Stimulated activated effector memory CD8-positive, alpha-beta T cell treated with anti-CD3 and anti-CD28 coated beads, Interleukin-12 subunit alpha, Interleukin-12 subunit beta, amount 100 ng/mL, for 72 hours (primary cell): Measurements from ENCODE around the gene MCF2.

ENCODE experiments used
- ATAC-seq: fragments of 150-1000 bp; cut with Tn5 transposase; 2 replicates; pipeline ENCODE4 v1.10.0; 2021
- DNase-seq, 2 donors: peaks; one replicate each; pipeline ENCODE4 v3.0.0; 2021 to 2022; ENCODE audit warnings: low spot score in 2 of 2
- H3K27ac Mint-ChIP-seq: one replicate; pipeline ENCODE4 v1.8.0; 2022; ENCODE audit warnings: mild to moderate bottlenecking, mixed read lengths
- H3K36me3 Mint-ChIP-seq: one replicate; pipeline ENCODE4 v1.8.0; 2022; ENCODE audit warnings: mild to moderate bottlenecking, mixed read lengths
- H3K4me1 Mint-ChIP-seq: one replicate; pipeline ENCODE4 v1.8.0; 2022; ENCODE audit warnings: mixed read lengths
- H3K4me3 Mint-ChIP-seq: one replicate; pipeline ENCODE4 v1.8.0; 2022; ENCODE audit warnings: mild to moderate bottlenecking, mixed read lengths
- H3K9me3 Mint-ChIP-seq: one replicate; pipeline ENCODE4 v1.8.0; 2022; ENCODE audit warnings: mixed read lengths

MCF2 gene, protein sequence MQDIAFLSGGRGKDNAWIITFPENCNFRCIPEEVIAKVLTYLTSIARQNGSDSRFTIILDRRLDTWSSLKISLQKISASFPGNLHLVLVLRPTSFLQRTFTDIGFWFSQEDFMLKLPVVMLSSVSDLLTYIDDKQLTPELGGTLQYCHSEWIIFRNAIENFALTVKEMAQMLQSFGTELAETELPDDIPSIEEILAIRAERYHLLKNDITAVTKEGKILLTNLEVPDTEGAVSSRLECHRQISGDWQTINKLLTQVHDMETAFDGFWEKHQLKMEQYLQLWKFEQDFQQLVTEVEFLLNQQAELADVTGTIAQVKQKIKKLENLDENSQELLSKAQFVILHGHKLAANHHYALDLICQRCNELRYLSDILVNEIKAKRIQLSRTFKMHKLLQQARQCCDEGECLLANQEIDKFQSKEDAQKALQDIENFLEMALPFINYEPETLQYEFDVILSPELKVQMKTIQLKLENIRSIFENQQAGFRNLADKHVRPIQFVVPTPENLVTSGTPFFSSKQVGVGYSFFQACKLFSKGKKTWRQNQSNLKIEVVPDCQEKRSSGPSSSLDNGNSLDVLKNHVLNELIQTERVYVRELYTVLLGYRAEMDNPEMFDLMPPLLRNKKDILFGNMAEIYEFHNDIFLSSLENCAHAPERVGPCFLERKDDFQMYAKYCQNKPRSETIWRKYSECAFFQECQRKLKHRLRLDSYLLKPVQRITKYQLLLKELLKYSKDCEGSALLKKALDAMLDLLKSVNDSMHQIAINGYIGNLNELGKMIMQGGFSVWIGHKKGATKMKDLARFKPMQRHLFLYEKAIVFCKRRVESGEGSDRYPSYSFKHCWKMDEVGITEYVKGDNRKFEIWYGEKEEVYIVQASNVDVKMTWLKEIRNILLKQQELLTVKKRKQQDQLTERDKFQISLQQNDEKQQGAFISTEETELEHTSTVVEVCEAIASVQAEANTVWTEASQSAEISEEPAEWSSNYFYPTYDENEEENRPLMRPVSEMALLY

DNA sequence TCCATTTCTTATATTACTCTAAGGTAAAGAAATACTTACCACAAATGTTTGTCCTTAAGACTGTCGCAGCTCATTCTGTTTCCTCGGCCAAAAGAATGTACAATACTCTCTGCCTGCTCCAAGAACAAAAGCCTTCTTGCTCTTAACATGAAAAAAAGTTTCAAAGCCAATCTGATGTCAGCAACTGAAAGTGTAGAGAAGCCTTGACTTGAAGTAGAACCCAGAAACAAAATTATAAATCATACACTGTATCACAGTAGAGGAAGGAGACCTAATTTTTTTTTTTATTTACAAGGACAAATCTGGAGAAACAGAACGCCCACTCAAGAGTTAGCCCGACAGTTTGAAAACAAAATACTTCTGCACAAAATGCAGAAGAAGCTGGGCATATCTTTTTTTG is at the start of gene MCF2:
Gene MCF2 (minus strand): TSS at position 101 of the 400 bp plus-strand sequence. CDS start 56,423 bp downstream, outside the sequence.
- DNase-seq (no peak), ATAC-seq (no peak)
- no peak within 1 kb of the TSS for H3K27ac Mint-ChIP-seq
- H3K36me3 Mint-ChIP-seq: no peaks in the 10 kb centered on the region
- no peak within 1 kb of the TSS for H3K4me3 Mint-ChIP-seq
- H3K4me1 Mint-ChIP-seq: no peaks in the 10 kb centered on the region
- no peaks in the 10 kb centered on the region for H3K9me3 Mint-ChIP-seq

DNA sequence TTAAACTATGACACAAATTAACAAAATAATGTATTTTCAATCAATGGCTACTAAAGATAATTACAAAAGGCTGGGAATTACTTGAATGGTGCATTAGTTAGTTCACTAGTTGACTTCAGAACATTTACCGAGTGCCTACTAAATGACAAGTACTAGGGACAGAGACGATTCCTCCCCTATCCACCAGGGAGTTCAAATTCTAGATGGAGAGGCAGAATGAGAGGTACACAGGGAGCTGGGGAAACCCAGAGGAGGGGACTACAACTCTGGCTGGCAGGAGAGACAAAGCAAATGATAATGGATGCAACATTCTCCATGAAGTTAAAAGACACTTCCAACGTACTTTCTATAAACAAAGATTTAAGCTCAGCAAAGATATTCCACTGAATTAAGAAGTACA is 43.1 kb upstream of the MCF2 start:
- DNase-seq (no peak), ATAC-seq (no peak)
- H3K4me1 Mint-ChIP-seq: no peaks in the 10 kb centered on the region
- peaks cover 3% of the 10 kb centered on the region for H3K9me3 Mint-ChIP-seq
- H3K4me3 Mint-ChIP-seq: no peak overlapping the region
- no peak overlapping the region for H3K27ac Mint-ChIP-seq
- H3K36me3 Mint-ChIP-seq: peaks cover 8% of the 10 kb centered on the region

DNA sequence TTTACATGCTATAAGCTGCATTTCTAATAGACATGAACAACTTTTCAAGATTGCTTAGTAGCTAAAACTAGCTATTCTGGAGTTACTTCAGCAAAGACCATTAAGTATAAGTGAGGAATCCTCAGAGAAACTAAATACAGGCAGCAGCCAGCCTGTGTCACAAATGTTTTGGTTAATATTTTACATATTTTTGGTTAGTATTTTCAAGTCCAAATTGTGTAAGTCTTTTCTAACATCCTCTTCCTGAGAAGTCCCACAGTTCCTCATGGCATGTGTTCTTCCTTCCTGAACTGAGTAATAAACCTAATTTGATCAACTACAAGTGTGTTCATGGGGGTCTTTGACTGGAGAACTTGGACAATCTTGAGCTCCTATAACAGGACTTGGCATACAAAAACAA is 42.4 kb upstream of the MCF2 start:
- no peak for DNase-seq
- Mint-ChIP-seq H3K4me1 (no peaks in the 10 kb centered on the region), H3K4me3 (no peak overlapping the region), H3K9me3 (peaks cover 3% of the 10 kb centered on the region), H3K36me3 (peaks cover 8% of the 10 kb centered on the region), H3K27ac (no peak overlapping the region)
- ATAC-seq: no peak

DNA sequence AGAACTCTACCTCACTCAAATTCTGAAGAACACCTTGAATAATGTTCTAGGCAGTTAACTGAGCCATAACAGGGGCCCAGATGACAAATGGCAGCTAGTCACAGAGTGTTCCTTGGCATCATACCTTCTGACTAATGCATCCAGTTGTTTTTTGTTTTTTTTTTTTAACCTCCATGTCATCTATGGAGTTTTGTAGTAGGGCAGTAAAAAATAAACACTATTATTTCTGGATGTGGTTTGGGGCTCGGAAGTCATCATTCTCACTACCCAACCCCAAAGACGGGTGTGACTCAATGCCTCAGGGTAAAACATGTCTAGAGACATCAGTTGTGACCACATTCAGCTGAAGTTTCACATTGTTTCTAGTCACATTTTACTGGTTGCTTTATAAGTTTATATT is 31.2 kb upstream of the MCF2 start:
- Mint-ChIP-seq H3K4me3 (no peak overlapping the region), H3K9me3 (no peaks in the 10 kb centered on the region), H3K36me3 (peaks cover 21% of the 10 kb centered on the region), H3K4me1 (peaks cover 5% of the 10 kb centered on the region), H3K27ac (peak overlapping the region; percentile 26)
- peak in 1 of 2 donors; percentile 3 for DNase-seq
- peak; percentile 99 for ATAC-seq

DNA sequence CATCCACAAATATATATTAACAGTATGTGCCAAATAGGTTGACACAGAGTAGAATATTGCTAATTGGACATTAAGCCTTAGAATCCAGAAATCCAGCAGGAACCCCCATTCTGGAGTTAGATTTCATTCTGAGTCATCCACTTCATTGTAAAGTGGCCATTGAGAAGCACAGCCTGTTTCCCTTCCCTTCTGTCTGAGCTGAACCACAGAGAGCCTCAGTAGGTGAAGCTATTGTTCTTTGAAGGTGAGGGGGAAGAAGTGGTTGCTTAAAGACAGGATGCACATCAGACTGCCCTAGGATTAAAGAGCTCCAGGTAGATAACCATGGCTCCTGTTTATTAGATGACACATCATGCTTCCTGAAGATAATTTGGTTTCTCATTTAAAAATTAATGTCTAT is 30.6 kb upstream of the MCF2 start:
- H3K27ac Mint-ChIP-seq: peak overlapping the region; percentile 26
- peaks cover 5% of the 10 kb centered on the region for H3K4me1 Mint-ChIP-seq
- no peak overlapping the region for H3K4me3 Mint-ChIP-seq
- ATAC-seq: no peak
- no peak for DNase-seq
- H3K9me3 Mint-ChIP-seq: no peaks in the 10 kb centered on the region
- peaks cover 21% of the 10 kb centered on the region for H3K36me3 Mint-ChIP-seq

DNA sequence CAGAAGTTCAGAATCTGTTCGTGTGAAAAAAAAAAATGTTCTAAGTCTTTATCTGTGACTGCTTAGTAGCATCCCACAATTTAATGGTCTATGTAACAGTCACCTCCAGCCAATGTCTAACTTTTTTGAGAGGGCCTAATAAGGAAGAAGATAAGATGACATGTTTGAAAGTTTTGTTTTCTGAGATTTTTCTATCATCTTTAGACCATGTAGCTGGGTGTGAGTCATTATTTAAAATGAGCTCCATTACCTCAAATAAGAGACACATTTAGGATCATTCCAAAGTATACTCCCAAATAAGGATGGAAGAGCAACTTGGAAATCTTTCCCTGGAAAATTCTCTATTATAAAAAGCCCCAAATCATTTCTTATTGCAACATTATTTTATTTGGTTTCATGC is 28.2 kb upstream of the MCF2 start:
- peaks cover 26% of the 10 kb centered on the region for H3K36me3 Mint-ChIP-seq
- no peak overlapping the region for H3K4me3 Mint-ChIP-seq
- H3K27ac Mint-ChIP-seq: no peak overlapping the region
- H3K9me3 Mint-ChIP-seq: no peaks in the 10 kb centered on the region
- peaks cover 5% of the 10 kb centered on the region for H3K4me1 Mint-ChIP-seq
- no peak for DNase-seq
- ATAC-seq: no peak

DNA sequence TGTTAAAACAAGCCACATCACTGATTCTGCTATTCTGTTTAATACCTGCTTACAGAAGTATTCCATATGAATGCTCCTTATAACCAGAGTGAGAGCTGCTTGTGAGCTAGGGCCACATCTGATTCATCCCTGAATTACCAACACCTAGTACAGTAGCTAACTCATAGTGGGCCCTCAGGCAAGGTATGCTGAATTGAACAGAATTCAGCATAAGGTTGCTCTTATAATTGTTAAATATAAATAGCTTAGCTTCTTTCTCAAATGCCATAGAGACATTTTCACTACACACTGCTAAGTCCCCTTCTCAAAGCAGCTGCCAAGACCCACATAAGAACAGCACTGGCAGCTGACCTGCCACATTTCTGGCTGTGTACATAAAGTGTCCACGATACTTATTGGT is 27.0 kb upstream of the MCF2 start:
- H3K4me1 Mint-ChIP-seq: peaks cover 5% of the 10 kb centered on the region
- H3K4me3 Mint-ChIP-seq: no peak overlapping the region
- ATAC-seq (no peak), DNase-seq (no peak)
- peaks cover 22% of the 10 kb centered on the region for H3K36me3 Mint-ChIP-seq
- no peaks in the 10 kb centered on the region for H3K9me3 Mint-ChIP-seq
- H3K27ac Mint-ChIP-seq: no peak overlapping the region

DNA sequence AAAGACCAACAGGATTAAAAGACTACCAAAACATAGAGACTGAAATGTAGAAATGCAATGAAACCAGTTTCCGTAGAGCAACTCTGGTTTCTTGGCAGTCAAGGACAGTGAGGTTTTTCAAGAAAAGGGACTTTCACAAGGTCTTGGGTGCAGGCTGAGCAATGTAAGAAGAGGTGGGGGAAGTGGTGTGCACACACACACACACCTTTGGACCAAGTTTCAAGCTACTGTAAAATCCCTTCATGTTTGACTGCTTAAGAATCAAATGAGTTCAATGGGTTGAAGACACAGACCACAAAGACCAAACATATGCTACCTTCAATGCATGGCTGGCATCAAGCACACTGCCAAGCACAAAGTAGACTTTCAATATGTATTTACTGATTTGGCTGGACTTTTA is 17.8 kb upstream of the MCF2 start:
- no peaks in the 10 kb centered on the region for H3K4me1 Mint-ChIP-seq
- H3K4me3 Mint-ChIP-seq: no peak overlapping the region
- ATAC-seq (no peak), DNase-seq (no peak)
- no peaks in the 10 kb centered on the region for H3K36me3 Mint-ChIP-seq
- H3K9me3 Mint-ChIP-seq: no peaks in the 10 kb centered on the region
- H3K27ac Mint-ChIP-seq: no peak overlapping the region

DNA sequence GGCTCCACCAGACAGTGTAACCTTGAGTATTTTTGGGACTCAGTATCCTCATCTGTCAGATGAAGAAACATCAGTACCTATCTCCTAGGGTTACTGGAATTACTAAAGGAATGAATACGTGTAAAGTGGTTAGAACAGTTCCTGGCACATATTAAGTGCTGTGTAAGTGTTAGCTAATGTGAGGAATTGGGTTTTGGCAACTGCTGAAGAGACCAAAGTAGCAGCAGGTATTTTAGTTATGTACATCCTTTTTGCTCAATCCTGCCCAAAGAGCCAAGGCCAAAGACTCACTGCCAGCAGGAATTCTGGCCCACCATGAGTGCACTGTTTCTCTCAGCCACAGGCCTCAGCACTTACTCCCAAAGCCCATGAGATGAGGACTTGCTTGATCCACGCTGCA is 16.7 kb upstream of the MCF2 start:
- Mint-ChIP-seq H3K9me3 (no peaks in the 10 kb centered on the region), H3K4me1 (no peaks in the 10 kb centered on the region), H3K27ac (no peak overlapping the region), H3K36me3 (no peaks in the 10 kb centered on the region), H3K4me3 (no peak overlapping the region)
- DNase-seq (no peak), ATAC-seq (no peak)

DNA sequence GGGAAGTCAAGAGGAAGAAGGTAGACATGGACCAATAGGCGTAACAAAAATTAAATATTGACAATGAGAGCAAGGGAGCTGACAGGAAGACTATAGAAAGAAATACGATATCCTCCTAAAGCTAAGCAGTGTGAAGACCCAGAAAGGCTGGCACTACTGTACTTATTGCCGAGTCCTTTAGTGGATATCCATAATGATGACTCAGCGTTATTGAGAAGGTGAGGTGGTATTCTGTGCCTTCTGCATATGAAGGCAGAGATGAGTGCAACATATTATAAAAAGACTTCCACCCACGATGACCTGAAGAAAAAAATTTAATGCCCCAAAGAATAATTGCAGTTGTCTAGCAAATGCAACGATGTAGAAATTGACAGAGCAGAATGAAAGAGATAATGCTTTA is 13.0 kb upstream of the MCF2 start:
- Mint-ChIP-seq H3K36me3 (no peaks in the 10 kb centered on the region), H3K4me1 (no peaks in the 10 kb centered on the region), H3K9me3 (no peaks in the 10 kb centered on the region), H3K4me3 (no peak overlapping the region), H3K27ac (no peak overlapping the region)
- DNase-seq (no peak), ATAC-seq (no peak)

DNA sequence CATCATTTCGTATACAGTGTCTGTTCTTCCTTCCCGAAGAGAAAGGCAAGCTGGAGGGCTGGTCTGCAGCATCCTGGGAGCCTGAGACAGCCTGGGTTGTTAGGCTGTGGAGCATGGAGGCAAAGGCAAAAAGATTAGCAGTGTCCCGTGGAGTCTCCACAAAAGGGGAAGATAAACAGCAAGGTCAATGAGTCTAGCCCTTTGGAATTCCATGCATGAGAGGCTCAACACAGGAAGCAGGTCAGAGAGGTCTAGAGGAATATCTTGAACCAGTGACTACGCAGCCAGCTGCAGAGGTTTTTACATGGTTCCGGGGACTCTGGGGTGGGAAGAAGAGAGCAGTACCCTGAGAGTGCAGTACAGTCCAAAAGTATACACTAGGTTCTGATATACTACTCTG is 12.2 kb upstream of the MCF2 start:
- DNase-seq (no peak), ATAC-seq (no peak)
- Mint-ChIP-seq H3K27ac (no peak overlapping the region), H3K4me1 (no peaks in the 10 kb centered on the region), H3K9me3 (no peaks in the 10 kb centered on the region), H3K36me3 (no peaks in the 10 kb centered on the region), H3K4me3 (no peak overlapping the region)

DNA sequence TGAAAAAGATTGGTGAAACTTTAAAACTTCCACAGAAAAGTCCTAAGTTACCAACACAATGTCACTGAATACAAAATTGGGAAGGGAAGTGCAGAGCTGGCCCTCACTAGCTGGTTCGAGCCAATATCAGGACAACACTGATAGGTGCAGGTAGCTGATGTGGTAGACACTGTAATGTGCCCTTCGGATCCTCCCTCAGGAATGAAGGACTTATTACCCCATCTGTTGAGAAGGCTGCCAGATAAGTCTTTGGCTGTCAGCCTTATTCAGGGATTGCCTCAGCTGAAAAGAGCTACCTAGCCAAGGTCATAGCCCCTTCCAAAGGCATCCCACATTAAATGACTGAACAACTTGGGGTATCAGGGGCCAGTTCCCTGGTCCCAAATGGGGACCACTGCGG is 5.3 kb downstream of the MCF2 start:
- Mint-ChIP-seq H3K4me1 (no peaks in the 10 kb centered on the region), H3K4me3 (no peak overlapping the region), H3K9me3 (no peaks in the 10 kb centered on the region), H3K36me3 (no peaks in the 10 kb centered on the region), H3K27ac (no peak overlapping the region)
- no peak for ATAC-seq
- no peak for DNase-seq

DNA sequence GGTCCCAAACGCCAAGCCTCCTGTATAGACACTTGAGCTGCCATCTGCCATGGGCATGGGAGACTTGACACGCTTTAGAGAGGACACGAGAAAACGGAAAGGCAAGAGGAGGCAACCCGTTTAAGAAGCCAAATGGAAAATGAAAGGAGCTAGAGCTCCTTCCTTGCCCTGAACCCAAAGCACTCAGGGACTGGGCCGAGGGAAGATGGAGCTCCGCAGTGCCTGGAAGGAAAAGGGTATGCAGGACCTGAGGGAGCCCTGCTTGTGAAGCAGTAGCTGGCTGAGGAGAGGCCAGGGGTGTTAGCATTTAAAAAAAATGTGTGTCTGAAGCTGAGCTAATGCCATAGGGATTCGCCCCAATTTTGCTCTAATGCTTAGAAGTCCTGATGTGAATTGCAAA is 15.1 kb downstream of the MCF2 start:
- H3K36me3 Mint-ChIP-seq: no peaks in the 10 kb centered on the region
- no peaks in the 10 kb centered on the region for H3K4me1 Mint-ChIP-seq
- no peaks in the 10 kb centered on the region for H3K9me3 Mint-ChIP-seq
- no peak overlapping the region for H3K27ac Mint-ChIP-seq
- DNase-seq (no peak), ATAC-seq (no peak)
- no peak overlapping the region for H3K4me3 Mint-ChIP-seq

DNA sequence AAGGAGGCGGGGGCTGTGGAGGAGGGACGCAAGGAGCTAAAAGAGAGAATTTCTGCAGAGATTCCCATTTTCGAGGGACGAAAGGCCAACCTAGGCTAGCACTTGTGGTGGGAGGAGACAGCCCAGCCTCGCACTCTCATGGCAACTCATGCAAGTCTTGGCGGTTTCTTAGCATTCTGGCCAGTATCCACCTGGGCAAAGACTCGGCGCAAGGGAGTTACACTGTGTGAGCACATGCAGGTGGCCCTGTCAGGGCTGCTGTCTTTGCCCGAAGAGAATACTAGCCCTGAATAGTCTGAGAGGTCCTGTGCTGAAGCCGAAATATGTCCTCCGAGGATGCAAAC is 15.5 kb downstream of the MCF2 start:
- Mint-ChIP-seq H3K36me3 (no peaks in the 10 kb centered on the region), H3K4me3 (no peak overlapping the region)

DNA sequence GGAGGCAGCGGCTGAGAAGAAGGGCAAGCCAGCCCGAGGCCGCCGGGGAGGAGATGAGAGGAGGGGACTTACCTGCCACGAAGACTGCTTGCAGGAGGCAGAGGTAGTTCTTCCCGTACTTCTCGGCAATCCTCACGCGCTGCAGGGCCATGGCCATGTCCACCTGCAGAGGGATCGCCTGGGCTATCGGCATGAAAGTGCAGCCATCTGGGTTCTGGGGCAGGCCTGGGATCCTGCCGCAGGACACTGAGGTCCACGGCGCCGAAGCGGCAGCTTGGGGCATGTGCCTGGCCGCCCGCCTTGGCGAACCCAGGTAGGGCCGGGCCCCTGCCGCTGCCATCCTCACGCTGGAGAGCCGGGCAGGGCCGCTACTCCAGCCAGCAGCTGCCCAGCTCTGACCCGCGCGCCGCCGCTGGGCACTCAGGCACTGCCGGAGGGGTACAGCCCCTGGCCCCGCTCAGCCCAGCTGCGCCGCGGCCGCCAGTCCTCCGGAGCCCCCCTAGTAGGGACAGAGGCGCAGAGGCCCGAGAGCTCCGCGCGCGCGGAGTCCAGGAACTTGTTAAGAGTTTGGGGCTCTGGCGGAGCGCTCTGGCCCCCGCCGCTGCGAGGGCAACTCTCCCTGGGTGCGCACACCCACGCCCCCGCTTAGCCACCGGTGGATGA is 16.0 kb downstream of the MCF2 start:
- peak overlapping the region; percentile 14 for H3K4me3 Mint-ChIP-seq
- no peaks in the 10 kb centered on the region for H3K36me3 Mint-ChIP-seq
- no peak for DNase-seq
- H3K9me3 Mint-ChIP-seq: no peaks in the 10 kb centered on the region
- H3K27ac Mint-ChIP-seq: no peak overlapping the region
- no peak for ATAC-seq
- H3K4me1 Mint-ChIP-seq: no peaks in the 10 kb centered on the region

More for the DNA sequence above, 15.5 kb downstream of the MCF2 start:
- H3K27ac Mint-ChIP-seq: no peak overlapping the region
- DNase-seq (no peak), ATAC-seq (no peak)
- H3K4me1 Mint-ChIP-seq: no peaks in the 10 kb centered on the region
- H3K9me3 Mint-ChIP-seq: no peaks in the 10 kb centered on the region
